Measurements from ENCODE around the gene MICAL2.
A peak's percentile ranks its signal among the peaks of the same experiment; 100 is the strongest.

The MICAL2 gene

GRCh38 chr11:12287374-12288211 lies 177.2 kb downstream of the MICAL2 start:
- peak; percentile 69 for DNase-seq
- peaks cover 36% of the 10 kb centered on the region for H3K4me1 Mint-ChIP-seq
- peak overlapping the region; percentile 91 for H3K27ac Mint-ChIP-seq

GRCh38 chr11:12288212-12288930 lies 178.0 kb downstream of the MICAL2 start:
- peak; percentile 93 for TF ChIP-seq CTCF (IDR thresholded peaks at IDR 0.05)
- Mint-ChIP-seq H3K27ac (no peak overlapping the region), H3K4me1 (peaks cover 36% of the 10 kb centered on the region), H3K27me3 (ENCODE audit: low read depth, poor library complexity) (peaks cover 18% of the 10 kb centered on the region), H3K4me3 (no peak overlapping the region), H3K9me3 (no peaks in the 10 kb centered on the region), H3K36me3 (ENCODE audit: low read depth) (no peaks in the 10 kb centered on the region)
- DNase-seq, result peak; percentile 89

More at GRCh38 chr11:12287374-12288211, 177.2 kb downstream of the MICAL2 start:
- H3K27me3 Mint-ChIP-seq (ENCODE audit: low read depth, poor library complexity), result peaks cover 25% of the 10 kb centered on the region
- no peaks in the 10 kb centered on the region for H3K36me3 Mint-ChIP-seq (ENCODE audit: low read depth)
- no peaks in the 10 kb centered on the region for H3K9me3 Mint-ChIP-seq
- H3K4me3 Mint-ChIP-seq, result no peak overlapping the region
- TF ChIP-seq CTCF (IDR thresholded peaks at IDR 0.05), result peak; percentile 45

GRCh38 chr11:12288931-12289666 lies 178.7 kb downstream of the MICAL2 start:
- peak; percentile 4 for TF ChIP-seq CTCF (IDR thresholded peaks at IDR 0.05)
- Mint-ChIP-seq H3K4me1 (peaks cover 36% of the 10 kb centered on the region), H3K27ac (no peak overlapping the region), H3K36me3 (ENCODE audit: low read depth) (no peaks in the 10 kb centered on the region), H3K4me3 (no peak overlapping the region), H3K27me3 (ENCODE audit: low read depth, poor library complexity) (peaks cover 17% of the 10 kb centered on the region), H3K9me3 (no peaks in the 10 kb centered on the region)
- DNase-seq, result no peak

GRCh38 chr11:12289667-12290476 lies 179.5 kb downstream of the MICAL2 start:
- Mint-ChIP-seq H3K27me3 (ENCODE audit: low read depth, poor library complexity) (peaks cover 16% of the 10 kb centered on the region), H3K9me3 (no peaks in the 10 kb centered on the region), H3K4me3 (no peak overlapping the region), H3K27ac (no peak overlapping the region), H3K4me1 (peaks cover 36% of the 10 kb centered on the region), H3K36me3 (ENCODE audit: low read depth) (no peaks in the 10 kb centered on the region)
- TF ChIP-seq CTCF (IDR thresholded peaks at IDR 0.05), result no peak
- no peak for DNase-seq

- Mint-ChIP-seq H3K36me3 (ENCODE audit: low read depth) (no peaks in the 10 kb centered on the region), H3K27ac (peak overlapping the region; percentile 18), H3K4me1 (peaks cover 36% of the 10 kb centered on the region), H3K4me3 (no peak overlapping the region), H3K27me3 (ENCODE audit: low read depth, poor library complexity) (peaks cover 13% of the 10 kb centered on the region), H3K9me3 (no peaks in the 10 kb centered on the region)
- no peak for DNase-seq
- no peak for TF ChIP-seq CTCF (IDR thresholded peaks at IDR 0.05)
These were observed 180.1 kb downstream of the MICAL2 start for GRCh38 chr11:12290477-12290922.

Measured in nephron progenitor cell (in vitro differentiated cells).